ENCODE results near the gene MKNK1. TPM values are rescaled to one million over a fixed set of nuclear protein-coding genes. Genes with fewer than 3 reads are reported as not detected.

The MKNK1 gene
- total RNA-seq, 1 donor from 2014 or later: 22.6 TPM

- H3K4me3 ChIP-seq (ENCODE audit: low read depth, low read length): no peak overlapping the region
- no peak for TF ChIP-seq CTCF (IDR thresholded peaks at IDR 0.05; ENCODE audit: insufficient read depth, low read length, poor library complexity, severe bottlenecking)
- no peak for DNase-seq (ENCODE audit: low read depth)
- H3K27me3 ChIP-seq (ENCODE audit: control insufficient read depth, insufficient read depth, low read length): peaks cover 62% of the 10 kb centered on the region
- H3K36me3 ChIP-seq (ENCODE audit: control insufficient read depth, insufficient read depth, low read length): no peaks in the 10 kb centered on the region
Measured at GRCh38 chr1:46543761-46544560, 60.1 kb downstream of the MKNK1 start.

DNA sequence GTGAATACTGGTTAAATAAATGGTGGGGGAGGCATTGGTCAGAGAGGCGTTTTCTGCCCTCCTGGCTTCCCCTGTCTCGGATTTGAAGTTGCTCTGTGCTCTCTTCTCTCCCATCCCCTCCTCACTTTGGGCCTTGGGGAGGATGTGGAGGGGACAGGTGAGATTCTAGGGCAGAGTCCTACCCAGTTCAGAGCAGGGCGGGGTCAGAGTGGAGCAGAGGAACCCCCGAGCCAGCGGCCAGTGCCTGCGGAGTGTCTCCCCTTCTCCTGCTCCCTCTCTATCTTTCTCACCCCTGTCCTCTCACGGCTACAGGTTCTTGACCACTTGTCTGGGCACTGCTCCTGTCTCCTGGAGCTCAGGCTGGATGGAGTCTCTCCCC lies 60.7 kb downstream of the MKNK1 start:
- TF ChIP-seq CTCF (IDR thresholded peaks at IDR 0.05; ENCODE audit: insufficient read depth, low read length, poor library complexity, severe bottlenecking): no peak
- Histone ChIP-seq H3K4me3 (ENCODE audit: low read depth, low read length) (no peak overlapping the region), H3K27me3 (ENCODE audit: control insufficient read depth, insufficient read depth, low read length) (peaks cover 62% of the 10 kb centered on the region)

GRCh38 chr1:46539972-46540371 lies 64.1 kb downstream of the MKNK1 start:
- TF ChIP-seq CTCF (IDR thresholded peaks at IDR 0.05; ENCODE audit: insufficient read depth, low read length, poor library complexity, severe bottlenecking): no peak
- H3K27me3 ChIP-seq (ENCODE audit: control insufficient read depth, insufficient read depth, low read length): peaks cover 43% of the 10 kb centered on the region
- no peak for DNase-seq (ENCODE audit: low read depth)

More for the DNA sequence above, 60.7 kb downstream of the MKNK1 start:
- H3K36me3 ChIP-seq (ENCODE audit: control insufficient read depth, insufficient read depth, low read length): no peaks in the 10 kb centered on the region
- DNase-seq (ENCODE audit: low read depth): no peak

GRCh38 chr1:46538147-46538546 lies 65.9 kb downstream of the MKNK1 start:
- Histone ChIP-seq H3K27me3 (ENCODE audit: control insufficient read depth, insufficient read depth, low read length) (peaks cover 32% of the 10 kb centered on the region), H3K36me3 (ENCODE audit: control insufficient read depth, insufficient read depth, low read length) (no peaks in the 10 kb centered on the region), H3K4me3 (ENCODE audit: low read depth, low read length) (no peak overlapping the region)
- TF ChIP-seq CTCF (IDR thresholded peaks at IDR 0.05; ENCODE audit: insufficient read depth, low read length, poor library complexity, severe bottlenecking): no peak
- DNase-seq (ENCODE audit: low read depth): no peak

More at GRCh38 chr1:46539972-46540371, 64.1 kb downstream of the MKNK1 start:
- Histone ChIP-seq H3K4me3 (ENCODE audit: low read depth, low read length) (no peak overlapping the region), H3K36me3 (ENCODE audit: control insufficient read depth, insufficient read depth, low read length) (no peaks in the 10 kb centered on the region)

DNA sequence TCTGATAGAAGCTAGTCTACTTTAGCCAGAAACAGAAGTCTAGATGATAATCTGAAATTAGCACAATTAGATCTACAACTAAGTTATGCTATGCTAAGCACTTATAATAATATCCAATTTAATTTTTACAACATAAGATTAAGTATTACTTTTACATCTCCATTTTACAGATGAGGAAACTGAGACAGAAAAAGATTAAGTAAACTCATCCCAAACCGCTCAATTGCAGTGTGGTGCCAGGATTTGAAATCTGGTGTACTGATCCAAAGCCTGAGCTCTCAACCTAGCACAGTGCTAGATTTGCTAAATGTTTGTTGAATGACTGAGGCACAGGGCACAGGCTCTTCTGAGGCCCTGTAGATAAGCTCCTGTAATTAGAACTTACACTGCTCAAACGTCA lies 66.4 kb downstream of the MKNK1 start:
- no peak for DNase-seq (ENCODE audit: low read depth)
- no peak overlapping the region for H3K4me3 ChIP-seq (ENCODE audit: low read depth, low read length)
- no peaks in the 10 kb centered on the region for H3K36me3 ChIP-seq (ENCODE audit: control insufficient read depth, insufficient read depth, low read length)
- peaks cover 27% of the 10 kb centered on the region for H3K27me3 ChIP-seq (ENCODE audit: control insufficient read depth, insufficient read depth, low read length)
- no peak for TF ChIP-seq CTCF (IDR thresholded peaks at IDR 0.05; ENCODE audit: insufficient read depth, low read length, poor library complexity, severe bottlenecking)

DNA sequence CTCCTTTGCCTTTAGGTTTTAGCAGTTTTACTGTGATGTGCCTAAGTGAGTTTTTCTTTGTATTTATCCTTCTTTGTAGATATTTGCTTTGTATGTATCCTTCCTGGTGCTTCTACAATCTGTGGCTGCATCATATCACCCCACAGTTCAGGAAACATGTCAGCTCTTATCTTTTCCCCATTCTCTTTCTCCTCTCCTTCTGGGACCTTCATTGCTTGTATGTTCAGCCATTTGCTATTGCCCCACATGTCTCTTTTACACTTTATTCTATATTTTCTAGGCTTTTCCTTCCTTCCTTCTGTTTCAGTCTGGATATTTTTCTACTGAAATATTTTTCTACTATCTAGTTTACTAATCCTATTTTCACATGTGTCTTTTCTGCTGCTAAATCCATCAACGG lies 67.5 kb downstream of the MKNK1 start:
- H3K27me3 ChIP-seq (ENCODE audit: control insufficient read depth, insufficient read depth, low read length): peaks cover 22% of the 10 kb centered on the region

More for the DNA sequence above, 67.5 kb downstream of the MKNK1 start:
- DNase-seq (ENCODE audit: low read depth): no peak
- H3K36me3 ChIP-seq (ENCODE audit: control insufficient read depth, insufficient read depth, low read length): no peaks in the 10 kb centered on the region
- no peak overlapping the region for H3K4me3 ChIP-seq (ENCODE audit: low read depth, low read length)
- TF ChIP-seq CTCF (IDR thresholded peaks at IDR 0.05; ENCODE audit: insufficient read depth, low read length, poor library complexity, severe bottlenecking): no peak
